GM21367 (cell line): Measurements from ENCODE around the gene LMBR1.
"Not testable (repeated sequence)": the region's sequence is repeated elsewhere in the genome, so short reads cannot be mapped to it uniquely, and the experiment has no call there.

ENCODE experiments used
- ATAC-seq: cut with Tn5 transposase; IDR thresholded peaks from one replicate; pipeline ENCODE4 v1.9.1; 2021; ENCODE audit not compliant: unreplicated experiment

Gene LMBR1

DNA sequence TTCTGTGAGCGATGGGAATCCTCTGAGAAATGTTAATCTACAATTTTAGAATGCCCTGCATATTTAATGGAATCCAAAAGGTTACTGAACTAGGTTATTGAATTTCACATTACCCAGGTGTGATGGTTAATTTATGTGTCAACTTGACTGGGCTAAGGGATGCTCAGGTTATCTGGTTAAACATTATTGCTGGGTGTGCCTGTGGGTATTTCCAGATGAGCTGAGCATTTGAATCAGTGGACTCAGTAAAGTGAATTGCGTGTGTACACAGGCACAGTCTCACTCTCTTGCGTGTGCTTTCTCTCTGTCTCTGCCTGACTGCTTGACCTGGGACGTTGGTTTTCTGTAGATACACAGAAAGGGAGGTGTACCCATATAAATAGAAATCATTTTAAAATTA lies 230.7 kb downstream of the LMBR1 start:
- no peak for ATAC-seq

DNA sequence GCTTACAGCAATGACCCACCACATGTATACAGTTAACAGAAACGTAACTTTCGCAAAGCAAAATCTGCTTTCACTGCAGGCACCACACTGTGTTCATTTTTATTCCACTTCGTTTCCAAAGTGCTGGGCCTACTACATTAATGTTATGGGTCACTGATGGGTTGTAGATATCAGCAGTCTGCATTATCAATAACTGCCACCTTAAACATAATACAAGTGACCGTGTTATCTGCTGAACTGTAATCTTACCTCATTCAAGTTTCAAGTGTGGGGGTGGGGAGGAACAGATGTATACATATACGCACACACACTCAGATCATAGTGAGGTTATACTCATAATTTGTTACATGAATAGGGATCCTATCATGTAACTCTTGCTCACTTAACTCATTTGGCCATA lies 231.3 kb downstream of the LMBR1 start:
- ATAC-seq = no peak

DNA sequence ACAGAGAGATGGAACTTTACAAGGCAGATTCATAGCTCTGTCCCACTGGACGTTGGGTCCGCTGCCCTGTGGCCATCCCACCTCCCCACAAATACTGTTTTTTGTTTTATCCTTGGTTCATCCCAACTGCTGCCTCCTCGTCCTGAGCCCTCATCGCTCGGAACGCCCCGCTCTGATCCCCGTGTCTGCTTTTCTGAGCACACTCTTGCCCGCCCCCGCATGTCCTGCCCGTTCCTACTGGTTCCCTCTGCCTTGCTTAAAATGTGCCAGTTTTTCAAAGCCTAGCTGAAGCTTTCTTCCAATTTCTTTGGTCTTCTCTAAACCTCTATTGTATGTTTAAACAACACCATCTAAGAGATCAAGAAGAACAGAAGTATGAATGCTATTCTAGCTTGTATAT lies 233.0 kb downstream of the LMBR1 start:
- no peak for ATAC-seq

DNA sequence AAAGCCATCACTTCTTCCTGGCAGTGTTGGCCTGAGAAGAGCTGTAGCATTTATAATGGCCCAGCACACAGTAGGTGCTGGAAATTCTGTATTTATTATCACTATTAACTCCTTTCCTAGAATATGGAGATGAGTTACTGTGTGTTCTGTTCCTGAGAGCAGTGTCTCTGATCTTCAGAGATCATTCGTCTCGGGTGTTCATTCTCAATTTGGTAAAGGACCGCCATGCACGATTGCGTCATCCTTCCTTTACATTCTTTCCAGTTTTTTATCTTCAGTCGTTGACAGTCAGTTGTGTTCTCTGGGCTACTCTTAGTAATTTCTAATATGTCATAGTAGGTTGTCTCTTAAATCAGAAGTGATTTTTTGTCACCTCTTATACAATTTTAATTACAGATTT lies 233.8 kb downstream of the LMBR1 start:
- ATAC-seq = no peak

DNA sequence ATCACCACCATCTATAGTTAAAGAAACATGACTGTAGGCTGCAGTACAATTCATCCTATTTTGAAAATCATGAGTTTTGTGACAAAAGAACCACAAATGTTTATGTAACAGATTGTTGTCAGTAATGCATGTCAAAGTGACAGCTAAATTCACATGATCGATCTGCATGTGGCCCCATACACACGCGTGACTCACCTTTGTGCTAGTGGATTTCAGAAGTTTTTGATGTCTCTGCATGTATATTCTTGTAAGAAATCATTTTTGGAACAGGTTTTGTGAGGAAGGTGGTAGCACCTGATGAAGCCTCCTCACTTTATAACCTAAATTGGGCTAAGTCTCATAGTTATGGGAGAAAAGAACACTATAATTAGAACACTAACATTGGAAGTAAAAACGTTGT lies 235.3 kb downstream of the LMBR1 start:
- ATAC-seq = no peak

DNA sequence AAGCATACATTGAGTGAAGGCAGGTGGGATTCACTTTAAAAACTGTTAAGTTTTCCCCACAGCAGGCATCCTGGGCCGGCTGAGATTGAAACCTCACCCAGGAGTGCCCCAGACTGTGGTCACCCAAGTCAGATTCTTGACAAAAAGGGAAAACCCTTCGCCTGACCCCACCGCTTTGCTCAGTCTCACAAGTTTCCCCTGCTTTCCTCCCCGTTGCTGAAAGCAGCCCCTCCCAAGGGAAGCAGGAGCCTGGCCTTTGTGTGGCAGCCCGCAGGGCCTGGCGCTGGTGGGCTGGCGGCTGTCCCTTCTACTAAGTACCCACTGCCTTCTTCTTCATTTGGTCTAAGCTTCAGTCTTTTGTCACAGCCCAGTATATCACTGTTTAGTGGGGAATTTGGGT lies 236.4 kb downstream of the LMBR1 start:
- ATAC-seq = peak; percentile 58

DNA sequence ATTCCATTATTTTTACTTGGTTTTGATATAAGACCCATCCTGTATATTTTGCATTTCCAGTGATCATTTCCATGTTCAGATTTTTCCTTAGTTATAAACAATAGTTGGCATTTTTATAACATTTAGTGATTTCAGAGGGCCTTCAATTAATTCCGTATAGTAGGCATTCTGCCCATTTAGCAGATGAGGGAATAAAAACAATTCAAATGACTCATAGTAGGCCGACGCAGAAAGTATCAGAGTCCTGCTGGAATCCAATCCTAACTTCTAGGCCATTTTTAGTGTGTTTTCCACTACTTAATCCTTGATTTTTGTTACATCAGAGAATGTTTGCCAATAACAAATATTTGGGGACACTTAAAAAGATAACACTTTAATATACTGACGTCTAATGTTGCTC lies 237.0 kb downstream of the LMBR1 start:
- no peak for ATAC-seq

DNA sequence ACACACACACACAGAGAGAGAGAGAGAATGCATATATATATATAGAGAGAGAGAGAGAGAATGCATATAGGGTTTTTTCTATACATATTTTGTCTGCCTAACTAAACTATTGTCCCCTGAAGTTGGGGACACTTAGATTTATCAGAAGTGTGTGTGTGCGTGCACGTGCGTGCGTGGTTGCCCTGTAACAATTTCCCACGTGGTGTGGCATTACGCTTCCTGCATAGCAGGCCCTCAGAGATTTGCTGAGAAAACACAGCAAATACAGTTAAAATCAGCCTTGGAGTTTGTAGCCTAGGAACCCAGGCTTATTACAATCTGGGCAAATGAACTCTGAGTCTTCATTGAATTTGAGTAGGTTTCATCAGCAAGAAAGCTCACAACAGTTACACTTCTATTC lies 237.7 kb downstream of the LMBR1 start:
- ATAC-seq = no peak

DNA sequence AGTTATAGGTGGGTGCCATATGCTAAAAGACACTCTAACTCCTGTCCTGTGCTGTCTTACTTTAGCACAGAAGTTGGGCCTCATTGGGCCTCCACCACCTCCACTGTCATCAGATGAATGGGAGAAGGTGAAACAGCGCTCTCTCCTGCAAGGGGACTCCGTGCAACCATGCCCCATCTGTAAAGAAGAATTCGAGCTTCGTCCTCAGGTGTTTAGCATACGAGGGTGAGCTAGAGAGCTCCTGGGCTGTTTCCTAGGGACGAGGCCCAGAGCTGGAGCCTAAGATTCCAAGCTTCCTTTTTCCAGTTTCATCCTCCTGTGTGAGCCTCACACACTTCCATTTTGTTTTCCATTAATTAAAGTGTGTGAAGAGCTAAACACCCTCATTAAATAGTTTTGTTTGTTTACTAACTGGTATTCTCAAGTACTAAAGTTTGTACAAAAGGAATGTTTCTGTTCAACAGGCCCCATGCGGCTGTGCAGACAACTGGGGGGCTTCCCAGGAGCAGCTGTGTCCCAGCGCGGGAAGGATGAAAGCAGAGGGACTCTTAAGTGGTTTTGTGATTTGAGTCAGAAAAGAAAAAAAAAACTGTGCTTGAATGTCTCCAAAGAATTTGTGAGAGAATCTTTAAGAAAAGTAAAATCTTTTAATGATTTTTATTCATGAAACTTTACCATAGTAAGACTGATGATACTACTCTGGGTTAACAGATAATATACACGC lies 238.3 kb downstream of the LMBR1 start:
- no peak for ATAC-seq

DNA sequence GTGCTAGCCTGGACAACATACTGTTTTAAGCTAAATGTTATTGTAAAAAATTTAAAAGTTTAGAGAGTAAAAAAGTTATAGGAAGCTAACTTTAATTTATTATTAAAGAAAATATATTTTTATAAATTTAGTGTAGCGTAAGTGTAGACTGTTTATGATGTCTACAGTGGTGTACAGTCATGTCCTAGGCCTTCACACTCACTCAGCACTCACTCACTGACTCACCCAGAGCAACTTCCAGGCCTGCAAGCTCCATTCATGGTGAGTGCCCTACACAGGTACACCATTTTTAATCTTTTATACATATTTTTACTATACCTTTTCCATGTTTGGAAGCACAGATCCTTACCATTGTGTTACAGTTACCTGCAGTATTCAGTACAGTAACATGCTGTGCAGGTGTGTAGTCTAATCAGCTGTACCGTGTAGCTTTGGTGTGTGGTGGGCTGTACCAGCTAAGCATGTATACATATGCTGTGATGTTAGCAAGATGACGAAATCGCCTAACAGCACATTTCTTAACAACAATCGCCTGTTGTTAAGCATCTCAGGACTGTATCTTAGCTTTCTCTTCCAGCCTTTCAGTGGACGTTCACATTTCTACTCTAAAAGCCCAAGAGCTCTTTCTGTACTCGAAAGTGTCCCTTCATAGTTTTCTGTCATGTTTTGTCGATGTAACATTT lies 240.0 kb downstream of the LMBR1 start:
- ATAC-seq = no peak

DNA sequence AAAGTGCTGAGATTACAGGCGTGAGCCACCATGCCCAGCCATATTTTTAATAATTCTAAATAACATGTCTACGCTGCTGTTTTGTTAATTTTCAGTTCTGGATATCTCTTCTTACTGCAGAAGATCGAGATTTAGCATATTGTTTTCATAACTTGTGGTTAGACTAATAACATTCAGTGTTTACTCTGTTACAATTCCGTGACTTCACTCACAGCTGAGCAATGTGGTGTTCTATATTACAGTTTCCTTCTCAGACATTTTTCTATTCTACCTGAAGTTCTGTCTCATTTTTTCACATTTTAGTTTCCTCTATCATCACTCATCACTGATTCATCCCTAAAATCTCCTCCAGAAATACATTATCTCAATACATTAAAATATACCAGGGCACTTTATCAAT lies 241.5 kb downstream of the LMBR1 start:
- no peak for ATAC-seq

DNA sequence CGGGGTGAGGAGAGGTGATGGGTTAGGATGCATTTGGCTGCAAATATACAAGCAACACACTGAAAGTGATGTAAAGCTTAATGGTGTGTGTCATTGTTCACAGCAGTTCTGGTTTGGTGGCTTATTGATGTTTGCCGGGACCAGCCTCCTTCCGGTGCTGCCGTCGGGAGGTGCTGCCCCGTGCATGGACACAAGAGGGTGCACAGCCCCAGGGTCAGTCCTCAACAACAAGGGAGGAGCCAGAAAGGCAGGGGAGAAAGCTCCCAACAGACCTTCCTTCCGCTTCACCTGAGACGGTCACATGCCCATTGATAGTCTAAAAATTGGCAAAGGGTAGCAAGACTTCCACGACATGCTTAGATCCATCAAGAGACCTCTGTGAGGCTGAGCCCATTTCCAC lies 242.9 kb downstream of the LMBR1 start:
- ATAC-seq = no peak

DNA sequence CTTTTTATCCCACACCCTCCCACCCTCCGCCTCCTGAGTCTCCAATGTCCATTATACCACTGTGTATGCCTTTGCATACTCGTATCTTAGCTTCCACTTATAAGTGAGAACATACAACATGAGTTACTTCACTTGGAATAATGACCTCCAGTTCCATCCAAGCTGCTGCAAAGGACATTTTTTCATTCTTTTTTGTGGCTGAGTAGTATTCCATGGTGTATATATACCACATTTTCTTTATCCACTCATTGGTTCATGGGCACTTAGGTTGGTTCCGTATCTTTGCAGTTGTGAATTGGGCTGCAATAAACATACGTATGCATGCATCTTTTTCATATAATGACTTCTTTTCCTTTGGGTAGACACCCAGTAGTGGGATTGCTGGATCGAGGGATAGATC lies 245.7 kb downstream of the LMBR1 start:
- ATAC-seq = not testable (repeated sequence)

DNA sequence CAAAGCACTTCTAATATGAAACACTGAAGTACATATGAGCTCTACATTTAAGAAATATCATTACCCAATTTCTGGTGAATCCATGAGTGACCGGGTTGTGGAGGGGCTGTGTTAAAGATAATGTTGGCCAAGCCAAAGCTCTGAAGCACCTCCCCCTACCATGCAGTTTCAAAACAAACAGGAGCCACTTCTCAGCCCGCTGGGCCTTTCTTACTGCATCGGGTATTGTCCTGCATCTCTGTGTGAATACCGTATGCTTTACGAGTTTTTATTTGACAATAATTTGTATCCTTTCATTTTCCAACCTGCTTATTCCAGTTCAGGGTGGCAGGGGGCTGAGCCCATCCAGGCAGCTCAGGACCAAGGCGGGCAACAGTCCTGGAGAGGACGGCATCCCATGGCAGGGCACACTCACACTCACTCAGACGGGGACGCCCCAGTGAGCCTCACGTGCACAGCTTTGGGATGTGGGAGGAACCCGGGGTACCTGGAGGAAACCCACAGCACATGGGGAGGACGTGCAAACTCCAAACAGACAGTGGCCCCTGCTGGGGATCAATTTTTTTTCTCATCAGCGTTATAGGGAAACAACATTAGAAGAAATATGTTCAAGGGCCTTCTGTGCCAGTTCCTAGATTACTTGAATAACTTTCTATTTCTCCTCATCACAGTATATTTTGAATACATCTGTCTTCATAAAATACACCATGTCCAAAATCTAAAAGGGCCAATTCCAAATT lies 250.5 kb downstream of the LMBR1 start:
- no peak for ATAC-seq

DNA sequence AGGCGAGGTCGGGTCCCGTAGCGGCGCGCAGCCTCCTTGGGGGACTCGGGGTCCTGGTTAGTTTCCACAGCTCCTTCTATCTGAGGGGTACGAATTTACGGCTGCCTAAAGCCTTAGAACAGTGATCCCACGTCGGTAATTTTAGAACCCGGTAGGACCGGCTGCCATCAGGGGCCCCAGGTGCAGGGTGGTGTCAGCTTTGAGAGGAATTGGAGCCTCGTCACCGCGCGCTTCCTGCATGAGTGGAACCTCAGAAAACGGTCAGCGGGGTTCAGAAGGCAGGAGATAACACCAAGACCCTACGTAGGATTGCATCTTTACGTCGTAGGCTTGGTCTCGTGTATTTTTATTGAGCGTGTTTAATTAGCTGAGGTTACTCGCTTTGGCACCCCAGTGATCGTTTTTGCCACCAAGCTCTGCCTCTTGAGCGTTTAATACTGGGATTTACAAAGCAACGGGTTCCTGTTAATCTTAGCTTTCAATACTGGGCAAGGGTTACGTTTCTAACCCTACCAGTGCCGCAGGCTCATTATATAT lies 252.0 kb downstream of the LMBR1 start:
- peak; percentile 46 for ATAC-seq

DNA sequence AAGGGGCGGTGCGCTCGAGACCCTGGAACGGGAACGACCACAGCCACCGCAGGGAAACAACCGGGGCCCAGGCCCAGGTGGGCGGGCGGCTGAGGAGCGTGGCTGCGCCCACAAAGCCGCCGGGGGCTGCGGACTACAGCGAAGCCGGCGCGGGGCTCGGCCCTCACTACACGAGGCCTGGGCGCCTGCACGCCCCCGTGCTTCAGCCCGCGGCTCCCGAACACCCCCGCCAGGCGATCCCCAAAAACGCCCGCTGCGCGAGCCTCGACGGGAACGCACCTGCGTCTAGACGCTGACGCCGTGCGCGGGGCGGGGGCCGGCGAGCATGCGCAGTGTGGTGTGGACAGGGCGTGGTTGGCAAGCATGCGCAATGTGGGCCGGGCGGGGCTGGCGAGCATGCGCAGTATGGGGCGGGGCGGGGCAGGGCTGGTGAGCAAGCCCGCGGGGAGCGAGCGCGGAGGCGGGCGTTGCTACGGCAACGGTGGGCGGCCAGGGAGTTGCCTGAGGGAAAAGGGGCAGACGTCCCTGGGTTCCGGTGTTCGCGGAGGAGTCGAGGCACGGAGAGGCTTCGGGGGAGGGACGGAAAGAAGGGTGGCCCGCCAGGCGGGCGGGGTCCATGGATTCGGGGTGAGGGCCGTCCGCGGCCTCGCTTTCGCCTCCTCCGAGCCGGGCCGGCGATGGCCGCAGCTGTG lies 252.6 kb downstream of the LMBR1 start, which contains the start of gene RNF32:
Gene RNF32 (plus strand): TSS at position 518 of the 692 bp plus-strand sequence. CDS start 3,104 bp downstream, outside the sequence.
- peak; percentile 72 for ATAC-seq

DNA sequence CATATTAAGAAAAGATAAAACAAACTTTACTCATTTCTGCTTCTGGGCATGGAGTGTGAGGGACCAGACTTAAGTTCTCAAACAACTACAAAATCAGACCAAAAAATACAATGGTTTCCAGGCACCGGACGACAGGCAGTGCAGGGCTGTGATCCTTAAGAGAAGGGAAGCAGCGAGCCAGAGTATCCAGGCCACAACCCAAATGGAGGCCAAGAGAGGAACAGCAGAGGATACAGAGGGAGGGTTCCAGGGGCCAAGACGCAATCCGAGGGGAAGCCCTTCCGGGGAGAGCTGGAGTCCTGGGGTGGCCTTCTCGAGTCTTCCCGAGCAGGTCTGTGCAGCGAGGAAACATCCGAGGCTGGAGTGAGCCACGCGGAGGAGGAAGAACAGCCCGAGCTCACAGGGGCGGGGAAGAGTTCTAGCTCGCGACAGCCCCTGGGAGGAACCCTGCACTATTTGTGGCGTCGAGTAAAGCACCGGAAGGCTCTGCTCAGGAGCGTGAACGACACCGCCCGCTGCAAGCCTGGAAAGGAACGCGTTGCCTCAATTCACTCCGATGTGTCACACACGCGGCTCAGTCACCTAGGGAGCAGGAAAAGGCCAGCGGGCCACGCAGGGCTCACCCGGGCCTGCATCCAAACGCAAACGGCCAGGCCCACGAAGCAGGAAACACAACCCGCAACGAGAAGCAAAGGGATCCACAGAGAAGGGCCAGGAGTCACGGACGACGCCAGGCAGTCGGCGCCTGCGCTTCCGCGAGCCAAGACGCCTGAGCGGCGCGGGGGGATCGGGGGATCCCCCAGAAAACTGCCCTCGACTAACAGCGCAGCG lies 253.3 kb downstream of the LMBR1 start:
- no peak for ATAC-seq

DNA sequence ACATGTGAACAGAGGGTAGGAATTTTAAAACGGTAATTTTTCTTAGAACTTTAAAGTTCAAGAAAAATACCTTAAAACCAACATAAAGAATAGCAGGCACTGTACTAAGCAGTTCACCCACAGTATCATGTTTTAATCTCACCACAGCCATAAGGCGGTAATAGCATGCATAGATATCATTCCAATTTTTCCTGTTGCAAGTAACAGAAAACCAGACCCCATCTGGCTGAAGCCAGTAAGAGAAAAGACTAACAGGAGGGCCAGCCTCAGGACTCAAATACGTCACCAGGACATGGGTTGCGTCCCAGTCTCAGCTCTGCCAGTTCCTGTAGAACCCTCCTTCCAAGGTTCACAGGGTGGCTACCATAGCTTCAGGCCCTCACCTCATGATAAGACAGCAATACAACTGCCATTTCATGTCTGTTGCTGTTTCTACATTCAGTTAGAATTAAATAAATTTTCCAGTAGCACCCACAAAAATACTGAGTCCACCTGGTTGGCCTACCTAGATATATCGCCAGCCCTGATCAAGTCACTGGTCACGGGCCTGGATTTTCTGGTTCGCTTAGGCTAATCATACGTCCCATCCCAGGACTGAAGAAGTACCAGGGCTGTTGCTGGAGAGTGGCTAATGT lies 254.4 kb downstream of the LMBR1 start:
- no peak for ATAC-seq

DNA sequence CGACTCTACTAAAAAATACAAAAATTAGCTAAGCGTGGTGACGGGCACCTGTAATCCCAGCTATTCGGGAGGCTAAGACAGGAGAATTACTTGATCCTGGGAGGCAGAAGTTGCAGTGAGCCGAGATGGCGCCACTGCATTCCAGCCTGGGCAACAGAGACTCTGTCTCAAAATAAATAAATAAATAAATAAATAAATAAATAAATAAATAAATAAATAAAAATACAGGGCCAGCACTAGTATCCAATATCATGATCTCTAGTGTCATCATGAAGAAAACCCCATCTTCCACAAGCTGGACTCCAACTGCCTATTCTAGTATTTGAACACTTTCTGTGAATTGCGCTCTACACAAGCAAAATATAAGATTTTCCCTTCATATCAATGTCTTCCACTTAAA lies 255.9 kb downstream of the LMBR1 start:
- ATAC-seq = not testable (repeated sequence)
